Hepatocyte (in vitro differentiated cells): ENCODE results near the gene IKBKE.

Experiments used
- EZH2phosphoT487 ChIP-seq: fragments of 200-600 bp; sonication (generic); IDR thresholded peaks from one replicate; pipeline ENCODE4 v1.6.1; 2018; ENCODE audit warnings: antibody characterized with exemption, mild to moderate bottlenecking, low read depth, moderate library complexity; ENCODE audit not compliant: unreplicated experiment, severe bottlenecking
- TF ChIP-seq, protein P1 (sequence below): fragments of 200-600 bp; sonication (generic); IDR thresholded peaks from 2 replicates; pipeline ENCODE4 v1.5.1; 2016; ENCODE audit warnings: antibody characterized with exemption, mild to moderate bottlenecking; ENCODE audit not compliant: poor library complexity

DNA sequence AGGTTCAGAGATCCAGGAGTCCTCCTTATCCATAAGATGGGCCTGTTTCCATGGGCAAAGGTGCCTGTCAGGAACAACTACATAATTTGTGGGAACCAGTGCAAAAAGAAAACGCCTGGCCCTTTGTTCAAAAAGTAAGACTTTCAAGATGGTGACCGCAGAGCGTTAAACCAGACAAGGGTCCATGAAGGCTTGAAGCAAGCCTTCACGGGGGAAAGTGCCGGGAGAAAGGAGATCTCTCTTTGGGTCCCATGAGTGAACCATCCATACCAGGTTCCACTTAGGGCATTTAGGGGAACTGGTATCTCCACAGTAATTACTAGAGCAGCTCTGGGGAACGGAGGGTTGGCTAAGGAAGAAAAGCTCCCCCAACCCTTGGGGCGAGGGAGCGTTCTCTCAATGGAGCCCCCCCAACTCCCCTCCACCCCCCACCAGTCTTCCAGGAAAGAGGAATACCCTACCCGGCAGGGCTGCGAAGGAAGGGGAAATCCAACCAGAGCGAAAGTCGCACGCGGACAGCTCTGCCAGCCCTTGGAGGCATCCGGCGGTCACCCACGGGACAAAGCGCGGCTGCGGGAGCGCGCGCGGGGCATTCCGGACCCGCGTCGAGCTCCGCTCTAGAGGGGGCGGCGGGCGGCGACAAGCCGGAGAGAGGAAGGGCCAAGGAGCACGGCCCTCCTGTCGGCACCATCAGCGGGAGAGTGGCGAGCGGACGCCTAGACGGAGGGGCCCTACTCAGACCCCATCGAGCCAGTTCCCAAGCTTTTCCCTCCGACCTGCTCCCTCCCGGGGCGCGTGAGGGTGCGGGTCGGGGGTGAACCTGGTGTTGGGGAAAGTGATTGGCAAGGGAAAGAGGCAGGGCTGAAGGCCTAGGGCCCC is 36.4 kb downstream of the IKBKE start:
- TF ChIP-seq EZH2phosphoT487 = no peak
- TF ChIP-seq, protein P1, sequence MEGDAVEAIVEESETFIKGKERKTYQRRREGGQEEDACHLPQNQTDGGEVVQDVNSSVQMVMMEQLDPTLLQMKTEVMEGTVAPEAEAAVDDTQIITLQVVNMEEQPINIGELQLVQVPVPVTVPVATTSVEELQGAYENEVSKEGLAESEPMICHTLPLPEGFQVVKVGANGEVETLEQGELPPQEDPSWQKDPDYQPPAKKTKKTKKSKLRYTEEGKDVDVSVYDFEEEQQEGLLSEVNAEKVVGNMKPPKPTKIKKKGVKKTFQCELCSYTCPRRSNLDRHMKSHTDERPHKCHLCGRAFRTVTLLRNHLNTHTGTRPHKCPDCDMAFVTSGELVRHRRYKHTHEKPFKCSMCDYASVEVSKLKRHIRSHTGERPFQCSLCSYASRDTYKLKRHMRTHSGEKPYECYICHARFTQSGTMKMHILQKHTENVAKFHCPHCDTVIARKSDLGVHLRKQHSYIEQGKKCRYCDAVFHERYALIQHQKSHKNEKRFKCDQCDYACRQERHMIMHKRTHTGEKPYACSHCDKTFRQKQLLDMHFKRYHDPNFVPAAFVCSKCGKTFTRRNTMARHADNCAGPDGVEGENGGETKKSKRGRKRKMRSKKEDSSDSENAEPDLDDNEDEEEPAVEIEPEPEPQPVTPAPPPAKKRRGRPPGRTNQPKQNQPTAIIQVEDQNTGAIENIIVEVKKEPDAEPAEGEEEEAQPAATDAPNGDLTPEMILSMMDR = no peak
